HuH-7.5 (cell line): ENCODE measurements around the gene SUPT20HL2.
"Not testable (repeated sequence)": the region's sequence is repeated elsewhere in the genome, so short reads cannot be mapped to it uniquely, and the experiment has no call there.

Experiments
- DNase-seq: peaks from one replicate; pipeline ENCODE4 v3.0.0; 2011; ENCODE audit warnings: low spot score

Gene SUPT20HL2

DNA sequence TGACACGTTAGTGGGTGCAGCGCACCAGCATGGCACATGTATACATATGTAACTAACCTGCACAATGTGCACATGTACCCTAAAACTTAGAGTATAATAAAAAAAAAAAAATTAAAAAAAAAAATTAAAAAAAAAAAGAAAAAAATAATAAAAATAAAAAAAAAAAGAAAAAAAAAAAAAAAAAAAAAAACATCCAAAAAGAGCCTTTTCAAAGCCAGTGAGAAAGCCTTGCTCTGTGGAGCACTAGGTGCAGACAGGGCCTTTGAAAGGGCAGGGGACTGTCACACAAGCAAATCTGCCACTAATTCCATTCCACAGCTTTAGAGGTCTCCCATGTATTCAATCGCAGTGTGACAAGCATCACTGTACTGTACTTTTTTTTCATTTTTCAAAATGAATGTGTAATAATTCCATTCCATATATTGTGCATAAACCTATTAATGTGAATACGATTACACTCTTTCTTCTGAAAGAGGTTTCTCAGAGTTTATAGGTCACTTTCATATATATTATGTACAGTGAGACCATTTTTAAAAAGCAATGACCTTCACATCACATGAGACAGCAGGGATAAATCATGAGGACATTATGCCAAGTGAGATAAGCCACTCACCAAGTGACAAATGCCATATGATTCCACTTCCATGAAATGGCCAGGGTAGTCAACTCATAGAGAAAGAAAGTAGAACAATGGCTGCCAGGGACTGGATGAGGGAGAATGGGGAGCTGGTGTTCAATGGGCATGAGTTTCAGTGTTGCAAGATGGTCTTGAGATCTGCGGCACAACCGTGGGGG, 4.1 kb downstream of the SUPT20HL2 start:
- DNase-seq, result not testable (repeated sequence)

DNA sequence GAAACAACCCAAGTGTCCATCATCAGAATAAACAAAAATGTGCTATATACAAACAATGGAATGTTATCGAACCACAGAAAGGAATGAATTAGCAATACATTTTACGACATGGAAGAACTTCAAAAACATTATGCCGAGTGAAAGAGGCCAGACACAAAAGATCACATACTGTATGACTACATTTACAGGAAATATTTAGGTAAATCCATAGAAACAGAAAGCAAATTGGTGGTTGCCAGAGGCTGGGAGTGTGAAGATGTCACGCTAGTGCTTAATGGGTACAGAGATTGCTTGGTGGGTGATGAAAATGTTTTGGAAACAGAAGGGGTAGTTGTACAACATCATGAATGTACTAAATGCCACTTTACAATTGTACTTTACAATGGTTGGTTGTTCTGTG, 5.1 kb downstream of the SUPT20HL2 start:
- DNase-seq, result not testable (repeated sequence)

DNA sequence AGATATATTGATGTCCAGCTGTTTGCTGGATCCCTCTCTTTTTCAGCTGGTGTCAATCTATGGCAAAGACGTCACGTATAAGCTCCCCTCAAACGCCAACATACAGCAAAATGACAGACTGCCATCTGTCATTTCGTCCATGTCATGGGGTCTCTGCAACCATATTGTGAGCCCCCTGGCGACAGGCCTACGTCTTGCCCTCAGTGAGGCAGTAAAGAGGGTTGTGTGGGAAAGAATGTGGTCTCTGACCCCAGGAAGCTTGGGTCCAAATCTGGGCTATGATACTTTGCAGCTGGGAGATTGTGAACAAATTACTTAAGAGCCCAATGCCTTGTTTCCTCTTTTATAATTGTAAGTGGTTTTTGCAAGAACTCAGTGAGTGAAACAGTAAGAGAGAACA, 7.4 kb downstream of the SUPT20HL2 start:
- no peak for DNase-seq

DNA sequence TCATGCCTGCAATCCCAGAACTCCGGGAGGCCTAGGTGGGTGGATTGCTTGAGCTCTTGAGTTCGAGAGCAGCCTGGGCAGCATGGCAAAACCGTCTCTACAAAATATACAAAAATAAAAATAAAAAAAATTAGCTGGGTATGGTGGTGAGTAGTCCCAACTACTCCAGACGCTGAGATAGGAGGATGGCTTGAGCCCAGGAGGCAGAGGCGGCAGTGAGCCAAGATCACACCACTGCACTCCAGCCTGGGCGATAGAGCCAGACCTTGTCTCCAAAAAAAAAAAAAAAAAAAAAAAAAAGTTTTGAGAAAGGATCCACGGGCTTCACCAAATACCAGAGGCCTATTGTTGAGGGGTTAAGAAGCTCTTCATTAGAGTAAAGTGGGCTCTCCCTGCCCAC, 8.0 kb downstream of the SUPT20HL2 start:
- DNase-seq, result no peak

DNA sequence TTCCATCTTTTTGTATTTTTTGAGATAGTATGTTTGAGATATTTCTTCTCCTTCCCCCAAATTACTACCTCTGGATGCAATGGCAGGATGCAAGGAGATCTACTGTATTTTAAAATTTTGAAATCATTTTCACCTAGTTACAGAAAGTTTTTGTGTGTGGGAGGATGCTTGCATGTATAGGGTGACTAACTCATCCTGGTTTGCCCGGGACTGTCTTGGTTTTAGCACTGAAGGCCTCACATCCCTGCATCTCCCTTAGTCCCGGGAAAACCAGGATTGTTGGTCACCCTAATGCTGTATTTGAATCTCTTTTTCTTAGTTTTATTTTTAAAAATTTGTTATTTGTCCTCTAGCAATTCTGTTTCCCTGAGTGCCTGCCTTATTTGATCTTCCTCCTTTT, 12.1 kb downstream of the SUPT20HL2 start:
- DNase-seq, result no peak

DNA sequence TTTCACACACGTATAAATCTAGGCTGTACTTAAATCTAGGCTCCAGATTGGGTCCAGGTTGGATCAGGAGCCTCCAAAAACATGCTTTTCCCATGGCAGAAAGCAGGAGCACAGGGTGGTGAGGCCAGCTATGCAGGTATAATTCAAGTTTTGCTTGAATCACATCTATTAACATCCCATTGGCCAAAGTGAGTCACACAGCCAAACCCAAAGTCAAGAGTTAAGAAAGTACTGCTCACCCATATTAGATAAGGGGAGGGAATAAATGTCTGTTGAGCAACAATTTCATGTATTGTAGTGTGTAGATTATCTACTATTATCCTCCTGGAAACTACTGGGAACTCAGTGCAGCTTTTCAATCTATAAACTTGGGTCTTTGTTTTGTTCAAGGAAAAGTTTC, 12.8 kb downstream of the SUPT20HL2 start:
- DNase-seq, result no peak

DNA sequence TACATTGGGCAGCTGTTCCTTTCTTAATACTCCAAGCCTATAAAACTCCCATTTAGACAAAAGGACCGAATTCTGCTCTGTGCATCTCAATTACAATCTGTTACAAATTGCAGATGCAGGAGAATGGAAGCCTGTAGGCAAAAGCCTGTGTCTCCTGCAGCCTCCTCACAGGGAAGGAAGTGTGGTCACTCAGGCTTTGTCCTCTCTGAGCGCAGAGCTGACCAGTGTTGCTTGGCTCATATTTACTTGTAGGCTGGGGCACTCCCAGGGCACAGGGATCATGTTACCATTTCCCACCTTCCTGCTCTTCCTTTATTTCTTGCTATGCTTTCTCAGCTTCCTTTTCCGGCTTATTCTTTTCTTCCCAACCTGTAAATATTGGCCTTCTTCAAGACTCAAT, 15.7 kb downstream of the SUPT20HL2 start:
- DNase-seq, result no peak

DNA sequence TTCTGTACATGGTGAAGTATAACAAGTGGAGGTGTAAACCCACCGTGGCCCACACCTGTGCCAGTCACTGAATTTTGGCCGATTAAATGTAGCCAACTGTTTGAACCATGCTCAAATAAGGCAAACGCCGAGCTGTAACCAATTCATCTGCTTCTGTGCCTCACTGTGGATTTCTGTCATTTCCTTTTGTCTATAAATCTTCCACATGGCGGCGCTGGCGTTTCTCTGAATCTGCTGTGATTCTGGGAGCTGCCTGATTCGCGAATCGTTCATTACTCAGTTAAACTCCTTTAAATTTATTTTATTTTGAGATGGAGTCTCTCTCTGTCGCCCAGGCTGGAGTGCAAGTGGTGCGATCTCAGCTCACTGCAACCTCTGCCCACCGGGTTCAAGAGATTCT, 19.2 kb downstream of the SUPT20HL2 start:
- DNase-seq, result no peak

DNA sequence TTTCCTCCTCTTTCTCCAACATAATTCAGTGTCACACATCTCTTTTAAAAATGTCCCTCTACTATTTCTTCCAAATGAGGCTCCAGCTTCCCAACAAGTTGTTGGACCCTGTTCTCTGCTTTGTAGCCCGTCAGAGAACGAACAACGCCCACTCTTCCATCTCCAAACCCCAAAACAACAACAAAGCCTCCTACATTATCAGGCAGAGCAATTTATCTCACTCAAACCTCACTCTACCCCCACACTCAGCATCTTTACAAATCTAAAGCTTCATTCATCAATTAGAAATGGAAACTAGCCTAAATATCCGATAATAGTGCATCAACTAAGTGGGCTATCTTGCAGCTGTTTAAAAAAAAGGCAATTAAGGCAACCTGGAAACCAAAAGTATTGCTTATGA, 20.5 kb downstream of the SUPT20HL2 start:
- no peak for DNase-seq

DNA sequence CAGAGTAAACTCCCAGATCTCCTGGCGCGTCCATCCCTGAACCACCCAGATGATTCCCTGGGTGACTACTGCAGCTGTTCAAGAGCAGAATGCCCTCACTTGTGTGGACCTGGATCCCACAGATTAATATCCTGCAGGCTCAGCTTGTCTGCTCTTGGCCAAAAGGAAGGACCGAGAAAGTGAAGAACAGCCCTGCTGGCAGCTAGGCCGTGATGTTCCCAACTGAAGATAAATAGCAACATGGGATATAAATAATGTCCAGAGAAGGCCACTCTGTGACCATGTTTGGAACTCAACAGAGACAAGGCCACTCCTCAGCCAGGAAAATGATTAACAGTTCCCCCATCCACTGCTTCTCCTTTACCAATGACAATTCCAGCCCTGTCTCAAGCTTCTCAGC, 21.5 kb downstream of the SUPT20HL2 start:
- no peak for DNase-seq

DNA sequence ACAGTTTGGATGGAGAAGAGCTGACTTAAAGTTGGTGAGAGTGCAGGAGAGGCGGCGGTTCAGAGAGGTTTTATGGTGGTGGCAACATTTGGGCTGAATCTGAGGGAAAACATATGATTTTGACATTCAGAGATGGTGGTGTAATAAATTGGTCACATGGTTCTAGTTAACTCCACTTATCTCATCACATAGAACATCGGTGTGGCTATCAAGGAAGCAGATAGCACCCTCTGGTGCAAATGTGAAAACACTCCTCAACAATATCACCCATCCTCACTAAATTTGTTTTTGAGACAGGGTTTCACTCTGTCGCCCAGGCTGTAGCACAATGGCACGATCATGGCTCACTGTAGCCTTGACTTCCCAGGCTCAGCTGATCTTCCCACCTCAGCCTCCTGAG, 28.8 kb downstream of the SUPT20HL2 start:
- DNase-seq, result no peak

DNA sequence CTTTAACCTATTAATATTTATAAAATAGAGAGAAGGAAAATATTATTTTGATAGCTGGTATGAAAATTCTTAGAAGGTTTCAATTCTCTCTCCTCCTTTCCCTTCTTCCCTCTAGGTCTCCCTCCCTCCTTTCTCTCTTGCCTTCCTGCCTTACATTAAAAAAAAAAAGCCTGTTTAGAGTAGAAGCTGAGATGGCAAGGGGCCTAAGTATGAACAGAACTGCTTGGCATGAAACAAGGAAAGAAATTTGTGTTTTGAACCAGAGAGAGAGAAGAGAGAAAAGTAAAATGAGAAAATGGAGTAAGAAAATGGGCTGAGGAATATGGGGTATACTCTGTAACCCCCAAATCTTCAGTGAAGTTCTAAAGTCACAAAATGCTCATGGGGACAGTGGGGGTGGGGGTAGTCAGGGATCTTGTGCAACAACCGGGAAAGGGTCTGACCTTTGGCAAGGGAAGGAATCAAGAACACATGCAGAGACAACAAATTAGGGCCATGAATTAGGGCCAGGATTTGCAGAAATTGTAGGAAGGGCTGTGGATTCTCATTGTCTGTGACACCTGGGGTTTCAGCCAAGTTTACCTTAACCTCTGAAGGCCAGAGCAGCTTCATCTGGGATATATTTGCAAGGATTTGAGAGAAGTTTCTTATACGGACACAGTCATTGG, 30.6 kb downstream of the SUPT20HL2 start:
- no peak for DNase-seq

DNA sequence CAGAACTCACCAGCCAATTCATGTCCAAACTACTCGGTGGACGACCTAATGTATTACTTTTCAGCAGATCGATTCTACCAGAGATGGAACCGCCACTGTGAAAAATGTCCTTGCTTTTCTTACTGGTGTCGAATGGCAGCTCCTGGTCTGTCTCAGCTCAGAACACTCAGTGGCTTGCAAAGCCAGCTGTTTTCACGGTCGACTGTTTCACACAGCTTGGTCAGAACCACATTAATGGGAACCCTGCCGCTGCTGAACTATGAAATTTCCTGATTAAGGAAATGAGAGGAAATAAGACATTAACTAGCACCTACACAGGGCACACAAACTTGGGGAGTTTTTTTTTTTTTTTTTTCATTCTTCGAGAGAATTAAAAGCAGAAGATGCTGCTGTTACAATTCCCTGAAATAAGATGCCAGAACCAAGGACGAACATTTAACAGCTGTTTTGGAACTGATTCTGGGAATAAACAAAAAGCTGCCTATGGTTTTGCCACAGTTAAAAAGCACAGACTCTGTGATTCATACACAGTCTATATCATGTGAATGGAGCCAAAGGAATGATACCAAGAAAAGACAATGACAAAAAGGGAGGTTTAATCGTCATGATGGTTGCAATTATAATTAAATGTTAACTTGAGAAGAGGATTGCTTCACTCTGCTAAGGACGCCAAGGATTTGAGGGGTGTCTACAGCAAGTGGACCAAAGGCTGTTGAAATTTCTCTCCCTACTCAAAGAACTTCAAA, 31.3 kb downstream of the SUPT20HL2 start:
- DNase-seq, result no peak

DNA sequence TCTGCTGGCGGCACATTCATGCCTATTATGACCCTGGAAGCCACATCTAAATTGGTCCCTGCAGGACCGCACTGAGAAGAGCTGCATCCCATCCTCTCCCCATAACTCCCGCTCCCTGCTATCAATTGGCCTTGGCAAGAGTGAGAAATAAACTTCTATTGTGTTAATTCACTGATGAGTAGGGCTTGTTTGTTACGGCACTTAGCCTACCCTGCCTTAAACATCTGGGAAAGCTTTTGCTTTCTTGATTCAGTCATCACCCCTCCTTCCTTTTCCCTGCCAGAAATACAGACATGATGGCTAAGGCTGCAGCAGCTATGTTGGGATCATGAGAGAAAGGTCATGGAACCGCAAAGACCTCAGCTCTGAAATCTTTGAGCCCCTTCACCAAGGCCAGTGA, 36.5 kb downstream of the SUPT20HL2 start:
- no peak for DNase-seq

DNA sequence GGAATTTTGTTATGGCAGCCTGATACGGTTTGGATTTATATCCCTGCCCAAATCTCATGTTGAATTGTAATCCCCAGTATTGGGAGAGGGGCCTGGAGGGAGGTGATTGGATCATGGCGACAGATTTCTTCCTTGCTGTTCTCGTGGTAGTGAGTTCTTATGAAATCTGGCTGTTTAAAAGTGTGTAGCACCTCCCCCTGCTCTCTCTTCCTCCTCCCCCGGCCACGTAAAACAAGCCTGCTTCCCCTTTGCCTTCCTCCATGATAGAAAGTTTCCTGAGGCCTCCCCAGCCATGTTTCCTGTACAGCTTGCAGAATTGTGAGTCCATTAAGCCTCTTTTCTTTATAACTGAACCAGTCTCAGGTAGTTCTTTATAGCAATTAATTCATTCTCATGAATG, 37.9 kb downstream of the SUPT20HL2 start:
- no peak for DNase-seq

DNA sequence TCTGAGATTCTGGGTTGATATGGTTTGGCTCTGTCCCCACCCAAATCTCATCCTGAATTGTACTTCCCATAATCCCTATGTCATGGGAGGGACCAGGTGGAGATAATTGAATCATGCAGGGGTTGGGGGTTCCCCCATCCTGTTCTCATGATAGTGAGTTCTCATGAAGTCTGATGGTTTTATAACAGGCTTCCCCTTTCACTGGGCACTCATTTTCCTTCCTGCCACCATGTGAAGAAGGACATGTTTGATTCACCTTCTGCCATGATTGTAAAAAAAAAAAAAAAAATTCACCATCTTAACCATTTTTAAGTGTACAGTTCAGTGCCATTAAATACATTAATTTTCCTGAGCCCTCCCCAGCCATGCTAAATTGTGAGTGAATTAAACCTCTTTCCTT, 42.6 kb downstream of the SUPT20HL2 start:
- no peak for DNase-seq

DNA sequence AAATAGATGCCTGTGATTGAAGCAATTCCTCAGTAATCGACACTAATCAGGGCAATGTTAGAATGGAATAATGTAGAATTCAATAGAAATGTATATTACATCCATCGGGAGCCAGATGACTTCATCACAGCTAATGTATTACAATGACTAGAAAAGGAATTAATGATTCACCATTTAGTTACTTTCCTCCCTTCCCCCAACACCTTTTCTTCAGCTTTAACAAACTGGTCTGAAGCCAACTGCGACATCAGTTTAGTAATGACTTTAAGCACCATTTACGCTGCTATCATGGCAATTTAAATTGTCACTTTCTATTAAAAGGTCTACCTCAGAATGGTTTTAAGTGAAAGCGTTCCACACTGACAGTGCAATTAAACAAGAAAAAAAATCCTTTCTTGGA, 45.1 kb downstream of the SUPT20HL2 start:
- DNase-seq, result no peak

DNA sequence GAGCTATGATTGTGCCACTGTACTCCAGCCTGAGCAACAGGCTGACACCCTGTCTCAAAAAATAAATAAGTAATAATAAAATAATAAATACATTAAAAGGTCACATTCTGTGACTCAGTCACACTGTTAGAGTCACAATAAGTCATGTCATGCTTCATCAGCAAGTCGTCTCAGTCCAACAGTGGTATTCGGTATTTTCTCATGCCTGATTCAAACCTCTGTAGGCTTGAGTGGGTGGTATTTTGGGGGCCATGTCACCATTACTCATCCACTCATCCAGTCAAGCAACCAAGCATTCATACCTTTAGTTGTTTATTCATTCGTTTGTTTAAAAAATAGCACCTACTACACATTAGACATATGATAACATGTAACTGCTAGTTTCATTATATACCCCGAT, 46.9 kb downstream of the SUPT20HL2 start:
- DNase-seq, result no peak

DNA sequence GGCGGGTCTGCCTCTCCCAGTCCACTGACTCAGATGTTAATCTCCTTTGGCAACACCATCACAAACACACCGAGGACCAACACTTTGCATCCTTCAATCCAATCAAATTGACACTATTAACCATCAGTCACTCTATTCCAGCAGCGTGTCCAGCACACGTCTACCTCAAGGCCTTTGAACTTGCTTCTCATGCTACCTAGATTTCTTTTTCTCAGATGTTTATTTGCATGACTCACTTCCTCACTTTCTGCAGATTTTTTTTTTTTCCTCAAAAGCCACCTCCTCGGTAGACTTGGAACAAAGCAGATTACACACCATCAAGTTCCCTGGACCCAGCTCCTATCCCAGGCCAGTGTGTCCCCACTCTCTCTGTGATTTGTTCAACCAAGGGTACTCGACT, 49.5 kb downstream of the SUPT20HL2 start:
- DNase-seq, result no peak

DNA sequence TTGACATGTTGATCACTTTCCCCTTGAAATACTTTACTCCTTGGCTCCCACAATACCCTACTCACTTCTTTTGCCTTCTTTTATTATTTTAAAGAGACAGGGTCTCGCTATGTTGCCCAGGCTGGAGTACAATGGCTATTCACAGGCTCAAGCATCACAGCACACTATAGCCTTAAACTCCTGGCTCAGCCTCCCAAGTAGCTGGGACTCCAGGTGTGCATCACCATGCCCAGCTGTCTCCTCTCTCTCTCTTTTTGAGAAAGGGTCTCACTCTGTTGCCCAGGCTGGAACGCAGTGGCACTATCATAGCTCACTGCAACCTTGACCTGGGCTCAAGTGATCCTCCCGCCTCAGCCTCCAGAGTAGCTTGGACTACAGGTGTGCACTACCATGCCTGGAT, 51.6 kb downstream of the SUPT20HL2 start:
- no peak for DNase-seq
